HG03378 (cell line): ENCODE results near the gene KRT26.

Source experiments
- ATAC-seq: cut with Tn5 transposase; IDR thresholded peaks from one replicate; pipeline ENCODE4 v1.9.1; 2021; ENCODE audit warnings: mild to moderate bottlenecking, moderate library complexity; ENCODE audit not compliant: unreplicated experiment

The KRT26 gene

DNA sequence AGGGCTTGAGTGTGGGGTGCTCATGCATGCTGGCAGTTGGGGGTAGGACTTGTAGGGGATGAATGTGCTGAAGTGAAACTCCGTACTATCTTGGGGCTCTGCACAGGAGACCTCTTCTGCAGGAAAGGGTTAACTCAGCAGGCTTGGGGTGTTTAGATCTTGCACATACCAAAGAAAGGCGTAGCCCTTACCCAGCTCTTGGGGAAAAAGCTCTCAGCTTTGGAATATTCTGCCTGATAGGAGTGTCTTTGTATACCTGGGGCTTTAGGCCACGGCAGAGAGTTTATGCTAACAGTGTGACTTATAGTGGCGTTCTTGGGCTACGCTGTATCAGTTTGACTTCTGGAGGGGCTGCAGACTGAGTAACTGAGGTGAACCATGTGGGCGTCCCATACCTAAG lies 38.0 kb downstream of the KRT26 start:
- ATAC-seq = no peak

DNA sequence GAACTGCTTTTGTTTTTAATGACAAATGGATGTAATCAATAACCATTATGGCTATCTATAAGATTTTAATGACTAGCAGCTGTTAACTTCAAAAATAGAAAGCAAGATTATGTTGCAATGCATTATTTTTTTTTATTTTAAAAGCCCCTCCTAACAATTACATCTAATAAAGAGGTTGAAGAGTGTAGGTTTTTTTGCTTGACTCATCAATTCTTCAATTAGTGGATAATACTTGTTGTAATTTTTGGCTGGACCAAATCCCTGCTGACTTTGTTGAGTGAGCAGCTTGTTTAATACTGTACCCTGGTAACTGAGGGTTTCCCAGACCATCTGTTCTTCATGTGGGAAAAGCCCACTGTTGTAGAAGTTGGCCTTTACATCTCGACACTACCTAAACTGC lies 41.0 kb downstream of the KRT26 start:
- no peak for ATAC-seq

DNA sequence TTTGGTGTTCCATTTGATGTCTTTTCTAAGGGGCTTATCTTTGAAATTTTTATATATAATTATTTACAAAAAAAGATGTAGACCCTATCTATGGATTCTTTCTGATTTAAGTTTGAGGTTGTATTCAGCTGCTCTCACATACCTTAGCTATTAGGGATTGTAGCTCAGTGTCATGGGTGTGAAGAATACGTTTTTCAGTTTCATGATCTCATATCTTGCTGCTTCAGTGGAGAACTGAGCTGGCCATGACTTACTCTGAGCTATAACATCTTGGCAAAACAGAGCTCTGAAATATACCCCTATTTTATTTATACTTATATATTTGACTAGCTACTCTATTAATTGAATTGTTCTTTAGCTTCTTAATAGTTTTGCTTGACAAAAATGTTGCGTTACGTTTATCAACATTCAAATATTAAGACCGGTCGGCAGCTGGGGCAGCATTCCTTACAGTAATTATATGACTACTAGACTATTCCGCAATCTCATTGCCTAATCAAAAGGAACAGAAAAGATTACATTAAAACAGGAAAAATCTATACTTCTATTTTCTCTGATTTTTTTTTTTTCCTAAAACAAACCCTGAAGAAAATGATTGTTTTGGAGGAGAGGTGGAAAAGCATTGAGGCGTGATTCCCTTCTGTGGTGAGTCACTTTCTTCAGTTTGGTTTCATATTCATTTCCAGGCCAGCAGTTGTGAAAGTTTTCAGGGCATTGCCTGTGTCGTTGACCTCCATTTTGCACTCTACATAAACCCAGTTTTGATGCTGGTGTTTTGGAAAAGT lies 44.4 kb downstream of the KRT26 start:
- ATAC-seq = no peak

DNA sequence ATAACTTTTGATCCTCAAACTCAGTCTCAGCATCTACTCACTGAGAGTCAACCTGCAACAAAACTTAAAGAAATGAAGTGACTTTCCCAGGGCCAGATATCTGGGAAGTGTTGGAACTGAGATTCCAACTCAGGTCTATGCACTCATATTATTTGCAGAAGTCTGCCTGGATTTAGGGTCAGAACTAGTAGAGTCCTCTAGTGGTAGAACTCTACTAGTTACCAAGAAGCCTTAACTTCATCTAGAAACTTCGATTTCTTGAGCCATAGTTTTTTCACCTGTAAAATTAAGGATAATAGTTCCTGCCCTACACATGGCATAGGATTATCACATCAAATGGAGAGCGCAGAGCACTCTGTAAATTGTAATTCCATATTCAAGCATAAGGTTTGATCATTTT lies 45.1 kb downstream of the KRT26 start:
- ATAC-seq = no peak

DNA sequence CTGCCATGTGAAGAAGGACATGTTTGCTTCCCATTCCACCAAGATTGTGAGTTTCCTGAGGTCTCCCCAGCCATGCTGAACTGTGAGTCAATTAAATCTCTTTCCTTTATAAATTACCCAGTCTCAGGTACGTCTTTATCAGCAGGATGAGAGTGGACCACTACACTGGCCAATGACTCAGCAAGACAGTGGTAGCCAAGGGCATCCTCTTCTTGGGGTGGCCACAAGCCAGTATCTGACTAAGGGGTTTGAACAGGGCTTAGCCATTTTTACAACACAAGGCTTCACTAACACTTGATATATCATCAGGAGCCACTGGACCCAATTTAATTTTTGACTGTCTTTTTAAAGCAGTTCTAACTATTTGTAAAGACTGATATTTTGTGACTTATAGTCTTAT lies 47.3 kb downstream of the KRT26 start:
- ATAC-seq = no peak

DNA sequence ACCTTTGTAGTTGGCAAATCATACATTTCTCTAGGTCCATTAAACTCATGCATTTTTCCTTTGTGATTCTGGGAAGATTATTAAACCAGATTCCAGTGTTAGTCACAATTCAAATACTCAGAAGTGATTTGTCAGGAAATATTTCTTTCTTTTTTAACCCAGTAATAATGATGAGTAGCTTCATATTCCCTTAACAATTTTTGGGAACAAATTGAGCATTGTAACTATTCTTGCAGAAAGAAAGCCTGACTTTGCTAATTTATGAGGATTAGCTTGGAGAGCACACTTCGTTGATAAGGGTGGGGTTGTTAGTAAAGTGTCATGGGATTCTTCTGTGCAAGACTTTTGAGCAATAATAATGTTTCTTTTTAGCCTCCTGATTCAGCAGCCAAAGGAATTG lies 49.8 kb downstream of the KRT26 start:
- ATAC-seq = no peak

DNA sequence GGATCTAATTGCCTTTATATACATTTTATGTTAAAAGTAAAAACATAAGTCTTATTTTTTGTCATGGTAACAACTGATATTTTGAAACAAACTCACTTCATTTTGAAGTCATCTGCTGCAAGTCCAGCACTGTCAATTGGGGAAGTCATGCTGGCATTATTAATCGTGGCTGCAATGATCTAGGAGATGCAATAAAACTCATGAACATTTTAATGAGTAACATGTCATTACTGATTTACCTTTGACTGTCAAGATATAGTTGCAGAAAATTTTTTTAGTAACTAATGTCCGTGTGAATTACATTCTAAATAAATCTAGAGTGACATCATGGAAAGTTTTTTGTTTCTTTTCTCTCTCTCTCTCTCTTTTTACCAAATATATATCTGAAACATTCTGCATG lies 51.1 kb downstream of the KRT26 start:
- no peak for ATAC-seq

DNA sequence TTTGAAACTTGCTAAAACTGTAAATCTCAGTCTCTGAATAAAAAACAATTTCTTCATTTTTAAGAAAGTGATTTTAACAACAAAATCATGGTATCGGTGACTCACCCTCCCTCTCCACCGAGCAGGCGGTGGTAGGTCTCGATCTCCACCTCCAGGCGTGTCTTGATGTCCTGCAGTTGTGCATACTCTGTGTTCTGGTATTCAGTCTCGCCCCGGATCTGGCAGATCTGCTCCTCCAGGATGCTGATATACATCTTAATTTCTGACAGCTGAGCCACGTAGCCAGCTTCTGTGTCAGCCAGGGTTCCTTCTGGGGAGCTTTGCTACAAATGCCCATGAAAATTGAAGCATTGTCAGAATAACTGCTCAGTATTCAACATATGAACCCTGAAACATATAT lies 53.1 kb downstream of the KRT26 start:
- ATAC-seq = no peak

DNA sequence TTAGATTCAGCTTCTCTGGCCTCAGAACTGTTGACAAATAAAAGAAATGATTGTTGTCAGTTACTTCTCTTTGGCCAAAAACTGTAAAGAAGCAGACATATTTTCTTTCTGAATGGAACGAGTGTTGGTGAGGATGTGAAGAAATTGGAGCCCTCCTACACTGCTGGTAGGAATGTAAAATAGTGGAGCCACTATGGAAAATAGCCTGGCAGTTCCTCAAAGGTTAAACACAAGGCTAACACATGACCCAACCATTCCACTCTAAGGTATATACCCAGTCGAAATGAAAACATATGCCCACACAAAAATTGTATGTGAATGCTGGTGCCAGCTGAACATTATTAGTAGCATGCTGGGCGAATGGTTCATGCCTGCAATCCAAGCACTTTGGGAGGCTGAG lies 54.2 kb downstream of the KRT26 start:
- no peak for ATAC-seq
